Activated T-cell treated with anti-CD3 and anti-CD28 coated beads, Interleukin-2, amount 50 U/mL, for 24 hours (primary cell): ENCODE results near the gene CCDC146.
"Not testable (repeated sequence)": the region's sequence is repeated elsewhere in the genome, so short reads cannot be mapped to it uniquely, and the experiment has no call there.

Experiments used
- DNase-seq: peaks from one replicate; pipeline ENCODE4 v3.0.0-alpha.2; 2020
- H3K27ac Mint-ChIP-seq: 2 replicates; pipeline ENCODE4 v1.8.0; 2020; ENCODE audit warnings: mild to moderate bottlenecking, mixed read lengths
- H3K27me3 Mint-ChIP-seq: 2 replicates; pipeline ENCODE4 v1.8.0; 2020; ENCODE audit warnings: mixed read lengths
- H3K36me3 Mint-ChIP-seq: 2 replicates; pipeline ENCODE4 v1.8.0; 2020; ENCODE audit warnings: low read depth, mixed read lengths
- H3K4me1 Mint-ChIP-seq: 2 replicates; pipeline ENCODE4 v1.8.0; 2020; ENCODE audit warnings: low read depth, mixed read lengths
- H3K4me3 Mint-ChIP-seq: 2 replicates; pipeline ENCODE4 v1.8.0; 2020; ENCODE audit warnings: mild to moderate bottlenecking, moderate library complexity, mixed read lengths
- H3K9me3 Mint-ChIP-seq: 2 replicates; pipeline ENCODE4 v1.8.0; 2020; ENCODE audit warnings: mixed read lengths

CCDC146 gene

DNA sequence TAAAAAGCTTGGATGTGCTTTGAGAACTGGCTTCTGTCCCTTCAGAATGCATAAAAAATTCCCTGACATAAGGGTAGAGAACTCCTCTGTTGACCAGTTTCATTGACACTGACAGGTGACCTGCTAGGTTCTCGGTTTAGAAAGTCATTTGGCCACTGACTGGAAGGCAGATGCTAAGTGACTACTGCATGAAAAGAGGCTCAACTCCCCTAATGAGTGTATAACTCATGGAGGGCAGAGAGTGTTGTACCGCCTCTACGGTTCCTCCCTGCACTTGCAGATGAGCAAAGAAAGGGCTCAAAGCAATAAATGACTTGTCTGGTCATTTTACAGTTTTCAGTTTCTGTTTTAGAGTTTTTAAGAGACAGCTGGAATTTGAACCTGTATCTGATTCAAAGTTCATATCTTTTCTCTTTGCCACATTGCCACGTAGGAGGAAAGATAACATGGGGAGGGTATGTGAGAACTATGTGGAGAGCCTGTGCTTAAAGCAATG, 80.1 kb downstream of the CCDC146 start:
- Mint-ChIP-seq H3K9me3 (no peaks in the 10 kb centered on the region), H3K4me1 (peaks cover 38% of the 10 kb centered on the region), H3K36me3 (no peaks in the 10 kb centered on the region), H3K27ac (no peak overlapping the region), H3K4me3 (no peak overlapping the region), H3K27me3 (no peaks in the 10 kb centered on the region)
- DNase-seq = no peak

DNA sequence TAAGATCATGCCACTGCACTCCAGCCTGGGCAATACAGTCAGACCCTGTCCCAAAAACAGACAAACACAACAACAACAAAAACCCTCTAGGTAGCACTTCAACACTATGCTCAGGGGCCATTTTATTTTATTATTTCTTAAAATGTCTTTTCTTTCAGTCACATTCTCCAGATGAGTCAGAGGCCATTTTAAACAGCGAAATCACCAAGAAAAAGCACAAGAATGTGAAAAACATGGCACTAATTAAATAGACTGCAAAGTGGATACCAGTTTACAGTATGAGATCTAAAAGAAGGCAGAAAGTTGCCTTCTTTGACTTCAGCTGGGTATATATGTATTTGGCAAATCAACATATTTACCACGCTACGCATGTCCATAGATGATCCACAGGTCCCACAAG, 83.3 kb downstream of the CCDC146 start:
- peaks cover 15% of the 10 kb centered on the region for H3K9me3 Mint-ChIP-seq
- H3K4me1 Mint-ChIP-seq = peaks cover 9% of the 10 kb centered on the region
- no peak overlapping the region for H3K4me3 Mint-ChIP-seq
- H3K36me3 Mint-ChIP-seq = peaks cover 12% of the 10 kb centered on the region
- no peak overlapping the region for H3K27ac Mint-ChIP-seq
- DNase-seq = no peak
- no peaks in the 10 kb centered on the region for H3K27me3 Mint-ChIP-seq

DNA sequence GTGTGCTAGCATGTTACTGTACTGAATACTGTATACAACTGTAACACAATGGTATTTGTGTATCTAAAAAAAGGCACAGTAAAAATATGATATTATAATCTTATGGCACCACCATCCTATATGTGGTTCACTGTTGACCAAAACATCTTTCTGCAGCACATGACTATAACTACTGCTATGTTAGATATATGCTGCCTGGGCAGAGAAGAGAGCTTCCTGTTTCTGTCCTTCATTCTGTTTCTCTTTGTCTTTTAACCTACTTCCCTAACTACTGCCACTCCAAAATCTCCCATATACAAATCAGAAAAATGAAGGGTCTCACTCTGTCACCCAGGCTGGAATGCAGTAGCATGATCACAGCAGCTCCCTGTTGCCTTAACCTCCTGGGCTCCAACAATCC, 86.0 kb downstream of the CCDC146 start:
- Mint-ChIP-seq H3K4me1 (no peaks in the 10 kb centered on the region), H3K9me3 (peaks cover 18% of the 10 kb centered on the region), H3K36me3 (peaks cover 12% of the 10 kb centered on the region), H3K4me3 (no peak overlapping the region), H3K27ac (no peak overlapping the region), H3K27me3 (no peaks in the 10 kb centered on the region)
- no peak for DNase-seq

DNA sequence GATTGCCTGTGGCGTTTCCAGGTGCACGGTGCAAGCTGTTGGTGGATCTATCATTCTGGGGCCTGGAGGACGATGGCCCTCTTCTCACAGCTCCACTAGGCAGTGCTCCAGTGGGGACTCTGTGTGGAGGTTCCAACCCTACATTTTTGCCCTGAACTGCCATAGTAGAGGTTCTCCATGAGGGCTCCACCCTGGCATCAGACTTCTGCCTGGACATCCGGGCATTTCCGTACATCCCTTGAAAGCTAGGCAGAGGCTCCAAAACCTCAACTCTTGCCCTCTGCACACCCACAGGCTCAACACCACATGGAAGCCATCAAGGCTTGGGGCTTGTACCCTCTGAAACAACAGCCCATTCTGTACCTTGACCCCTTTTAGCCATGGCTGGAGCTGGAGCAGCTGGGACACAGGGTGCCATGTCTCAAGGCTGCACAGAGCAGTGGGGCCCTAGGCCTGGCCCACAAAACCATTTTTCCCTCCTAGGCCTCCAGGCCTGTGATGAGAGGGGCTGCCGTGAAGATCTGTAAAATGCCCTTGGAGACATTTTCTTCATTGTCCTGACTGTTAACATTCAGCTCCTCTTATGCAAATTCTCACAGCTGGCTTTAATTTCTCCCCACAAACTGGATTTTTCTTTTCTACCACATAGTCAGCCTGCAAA, 87.2 kb downstream of the CCDC146 start:
- Mint-ChIP-seq H3K27ac (no peak overlapping the region), H3K36me3 (peaks cover 12% of the 10 kb centered on the region), H3K27me3 (no peaks in the 10 kb centered on the region), H3K9me3 (peaks cover 18% of the 10 kb centered on the region), H3K4me1 (no peaks in the 10 kb centered on the region), H3K4me3 (no peak overlapping the region)
- no peak for DNase-seq

DNA sequence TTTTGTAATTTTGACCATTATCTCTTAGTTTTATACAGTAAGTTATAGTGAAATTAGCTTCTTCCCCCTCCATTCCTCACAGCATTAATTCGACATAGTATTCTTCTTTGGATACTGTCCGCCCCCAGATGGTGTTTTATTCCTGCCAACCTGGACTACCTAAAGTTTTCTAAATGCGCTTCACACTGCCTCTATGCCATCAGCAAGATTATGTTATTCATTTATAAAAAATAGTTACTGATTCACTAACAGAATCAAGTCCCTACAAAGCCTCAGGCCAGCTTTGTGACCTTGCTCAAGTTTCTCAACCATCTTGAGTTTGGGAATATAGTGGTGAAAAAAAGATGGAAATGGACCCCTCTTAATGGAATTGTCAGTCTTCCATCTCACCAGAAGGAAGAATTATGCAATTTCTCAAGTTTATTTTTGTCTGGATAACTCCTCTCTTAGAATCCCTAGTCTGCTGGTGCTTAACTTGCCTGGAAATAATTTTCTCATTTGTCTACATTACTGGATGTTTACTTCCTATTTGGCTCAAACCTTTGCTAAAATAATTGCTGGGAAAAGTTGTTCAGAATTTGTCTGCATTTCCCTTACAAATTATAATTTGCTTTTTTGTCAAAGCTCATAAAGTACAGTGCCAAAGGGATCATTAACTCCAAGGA, 93.9 kb downstream of the CCDC146 start:
- peaks cover 8% of the 10 kb centered on the region for H3K9me3 Mint-ChIP-seq
- peaks cover under 1% of the 10 kb centered on the region for H3K4me1 Mint-ChIP-seq
- DNase-seq = no peak
- no peaks in the 10 kb centered on the region for H3K27me3 Mint-ChIP-seq
- no peak overlapping the region for H3K27ac Mint-ChIP-seq
- no peak overlapping the region for H3K4me3 Mint-ChIP-seq
- peaks cover 3% of the 10 kb centered on the region for H3K36me3 Mint-ChIP-seq

DNA sequence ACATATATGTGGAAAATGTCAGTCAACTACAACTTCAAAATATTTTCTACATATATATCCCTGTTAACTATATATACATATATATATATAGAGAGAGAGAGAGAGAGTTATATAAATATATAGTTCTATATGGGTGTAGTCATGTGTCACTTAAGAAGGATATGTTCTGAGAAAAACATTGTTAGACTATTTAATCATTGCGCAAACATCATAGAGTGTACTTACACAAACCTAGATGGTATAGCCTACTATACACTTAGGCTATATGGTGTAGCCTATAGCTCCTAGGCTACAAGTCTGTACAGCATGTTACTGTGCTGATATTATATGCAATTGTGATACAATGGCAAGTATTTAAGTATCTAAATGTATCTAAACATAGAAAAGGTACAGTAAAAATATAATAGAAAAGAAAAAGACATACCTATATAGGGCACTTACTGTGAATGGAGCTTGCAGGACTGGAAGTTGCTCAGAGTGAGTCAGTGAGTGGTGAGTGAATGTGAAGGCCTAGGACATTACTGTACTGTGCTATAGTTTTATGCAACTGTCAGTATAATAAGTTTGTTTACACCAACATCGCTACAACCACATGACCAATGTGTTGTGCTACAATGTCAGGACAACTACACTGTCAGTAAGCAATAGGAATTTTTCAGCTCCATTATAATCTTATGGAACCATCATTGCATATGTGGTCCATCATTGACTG, 95.2 kb downstream of the CCDC146 start:
- Mint-ChIP-seq H3K27ac (no peak overlapping the region), H3K4me1 (peaks cover 14% of the 10 kb centered on the region), H3K4me3 (no peak overlapping the region), H3K27me3 (no peaks in the 10 kb centered on the region), H3K36me3 (peaks cover 3% of the 10 kb centered on the region), H3K9me3 (peaks cover 8% of the 10 kb centered on the region)
- no peak for DNase-seq

DNA sequence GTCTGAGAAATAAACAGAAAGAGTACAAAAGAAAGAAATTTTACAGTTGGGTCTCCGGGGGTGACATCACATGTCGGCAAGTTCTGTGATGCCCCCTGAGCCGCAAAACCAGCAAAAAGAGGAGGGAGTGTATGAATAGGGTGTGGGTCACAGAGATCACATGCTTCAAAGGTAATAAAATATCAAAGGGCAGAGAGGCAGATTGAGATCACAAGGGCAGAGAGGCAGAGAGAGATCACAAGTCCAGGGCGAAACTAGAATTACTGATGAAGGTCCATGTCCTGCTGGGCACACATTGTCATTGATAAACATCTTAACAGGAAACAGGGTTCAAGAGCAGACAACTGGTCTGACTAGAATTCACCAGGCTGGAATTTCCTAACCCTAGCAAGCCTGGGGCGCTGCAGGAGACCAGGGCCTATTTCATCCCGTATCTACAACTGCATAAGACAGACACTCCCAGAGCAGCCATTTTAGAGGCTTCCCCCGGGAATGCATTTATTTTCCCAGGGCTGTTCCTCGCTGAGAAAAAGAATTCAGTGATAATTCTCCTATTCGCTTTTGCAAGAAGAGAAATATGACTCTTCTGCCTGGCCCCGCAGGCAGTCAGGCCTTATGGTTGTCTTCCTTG, 97.4 kb downstream of the CCDC146 start:
- not testable (repeated sequence) for H3K36me3 Mint-ChIP-seq, DNase-seq, H3K4me3 Mint-ChIP-seq, H3K27ac Mint-ChIP-seq, H3K9me3 Mint-ChIP-seq, H3K27me3 Mint-ChIP-seq
- H3K4me1 Mint-ChIP-seq = peaks cover 23% of the 10 kb centered on the region

DNA sequence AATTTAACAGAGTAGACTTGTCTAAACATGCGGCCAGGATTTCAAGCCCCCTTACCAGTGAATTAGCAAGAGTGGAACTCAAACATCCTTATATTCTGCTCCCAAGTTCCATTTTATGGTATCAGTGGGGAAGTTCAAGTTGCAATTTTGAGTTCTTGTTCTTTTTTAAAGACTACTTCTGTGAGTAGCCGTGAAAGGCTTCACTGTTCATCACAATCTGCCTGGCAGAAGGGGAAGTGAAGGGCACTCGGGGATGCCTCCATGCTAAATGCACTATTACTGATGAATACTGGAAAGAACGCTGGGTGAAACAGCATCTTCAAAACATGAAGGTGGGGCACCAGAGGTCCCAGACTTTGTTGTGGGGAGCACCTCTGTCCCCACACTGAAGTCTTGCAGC, 99.7 kb downstream of the CCDC146 start:
- H3K4me1 Mint-ChIP-seq = peaks cover 29% of the 10 kb centered on the region
- DNase-seq = no peak
- peaks cover 3% of the 10 kb centered on the region for H3K36me3 Mint-ChIP-seq
- peaks cover 8% of the 10 kb centered on the region for H3K9me3 Mint-ChIP-seq
- H3K27me3 Mint-ChIP-seq = no peaks in the 10 kb centered on the region
- no peak overlapping the region for H3K27ac Mint-ChIP-seq
- no peak overlapping the region for H3K4me3 Mint-ChIP-seq

DNA sequence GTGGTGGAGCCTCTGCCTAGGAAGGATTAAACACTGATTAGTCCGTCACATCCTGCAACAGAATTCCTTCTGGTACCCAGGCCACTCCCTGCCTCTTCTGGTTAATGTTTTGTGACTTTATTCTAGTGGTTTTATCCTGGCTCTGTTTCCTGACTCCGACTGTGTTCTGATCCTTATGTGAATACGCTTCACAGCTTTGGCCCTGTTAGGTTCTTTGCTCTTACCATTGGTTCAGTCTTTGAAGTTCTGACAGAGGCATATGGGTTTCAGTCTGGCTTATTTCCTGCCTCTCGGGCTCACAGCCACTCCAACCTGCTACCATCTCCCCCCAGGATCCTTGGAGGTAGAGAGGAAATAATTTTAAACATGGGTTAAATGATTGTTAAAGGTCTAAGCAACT, 100.4 kb downstream of the CCDC146 start:
- Mint-ChIP-seq H3K27ac (no peak overlapping the region), H3K4me1 (peaks cover 29% of the 10 kb centered on the region), H3K4me3 (no peak overlapping the region), H3K9me3 (peaks cover 8% of the 10 kb centered on the region), H3K27me3 (no peaks in the 10 kb centered on the region), H3K36me3 (peaks cover 3% of the 10 kb centered on the region)
- no peak for DNase-seq

DNA sequence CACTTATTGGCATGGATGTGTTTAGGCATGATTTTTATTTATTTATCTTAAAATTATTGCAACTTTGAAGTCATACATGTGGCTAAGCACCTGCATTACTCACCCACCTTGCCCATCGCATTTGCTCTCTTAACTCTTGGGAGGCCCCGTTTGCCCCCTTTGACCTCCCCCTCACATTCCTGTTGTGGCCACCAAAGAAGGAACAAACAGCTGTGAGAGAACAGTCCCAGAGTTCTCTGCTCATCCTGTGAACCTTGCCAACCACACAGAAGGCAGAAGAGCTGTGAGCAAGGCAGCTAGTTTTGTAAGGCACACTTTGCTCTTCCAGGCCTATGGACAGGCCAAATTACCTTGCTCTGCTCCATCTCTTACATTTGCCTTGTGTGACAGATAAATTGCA, 100.8 kb downstream of the CCDC146 start:
- no peak overlapping the region for H3K27ac Mint-ChIP-seq
- peaks cover 29% of the 10 kb centered on the region for H3K4me1 Mint-ChIP-seq
- H3K9me3 Mint-ChIP-seq = peaks cover 10% of the 10 kb centered on the region
- DNase-seq = no peak
- peaks cover 3% of the 10 kb centered on the region for H3K36me3 Mint-ChIP-seq
- H3K4me3 Mint-ChIP-seq = no peak overlapping the region
- no peaks in the 10 kb centered on the region for H3K27me3 Mint-ChIP-seq

DNA sequence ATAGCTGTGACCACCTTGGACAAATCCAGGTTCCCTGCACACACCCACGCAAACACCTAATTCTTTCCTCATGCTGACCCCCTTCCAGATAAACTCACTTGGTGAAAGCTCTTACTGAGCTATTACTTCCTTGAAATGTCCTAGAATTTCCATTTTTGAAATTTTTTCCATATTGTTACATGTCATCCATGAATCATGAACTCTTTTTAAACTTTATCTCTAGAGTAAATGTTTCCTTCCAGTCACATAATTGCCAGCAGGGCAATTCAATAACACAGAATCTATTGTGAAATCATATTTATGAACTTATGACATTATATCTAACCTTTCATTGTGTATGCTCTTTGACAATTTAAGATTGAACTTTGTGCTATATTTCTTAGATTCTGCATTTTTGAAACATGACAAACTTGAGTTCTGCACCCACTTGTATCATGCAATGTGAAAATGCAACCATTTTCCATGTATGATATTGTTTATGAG, 104.0 kb downstream of the CCDC146 start:
- no peak overlapping the region for H3K27ac Mint-ChIP-seq
- peaks cover 27% of the 10 kb centered on the region for H3K4me1 Mint-ChIP-seq
- DNase-seq = no peak
- H3K9me3 Mint-ChIP-seq = peaks cover 23% of the 10 kb centered on the region
- H3K36me3 Mint-ChIP-seq = peaks cover 15% of the 10 kb centered on the region
- H3K4me3 Mint-ChIP-seq = no peak overlapping the region
- H3K27me3 Mint-ChIP-seq = no peaks in the 10 kb centered on the region

DNA sequence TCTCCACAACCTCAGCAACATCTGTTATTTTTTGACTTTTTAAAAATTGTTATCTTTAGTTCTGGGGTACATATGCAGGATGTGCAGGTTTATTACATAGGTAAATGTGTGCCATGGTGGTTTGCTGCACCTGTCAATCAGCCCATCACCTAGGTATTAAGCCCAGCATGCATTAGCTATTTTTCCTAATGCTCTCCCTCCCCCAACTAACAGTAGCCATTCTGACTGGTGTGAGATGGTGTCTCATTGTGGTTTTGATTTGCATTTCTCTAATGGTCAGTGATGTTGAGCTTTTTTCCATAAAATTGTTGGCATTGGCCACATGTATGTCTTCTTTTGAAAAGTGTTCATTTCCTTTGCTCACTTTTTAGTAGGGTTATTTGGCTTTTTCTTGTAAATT, 106.4 kb downstream of the CCDC146 start:
- not testable (repeated sequence) for H3K27ac Mint-ChIP-seq, H3K27me3 Mint-ChIP-seq, H3K4me1 Mint-ChIP-seq, H3K4me3 Mint-ChIP-seq, DNase-seq
- peaks cover 15% of the 10 kb centered on the region for H3K36me3 Mint-ChIP-seq
- H3K9me3 Mint-ChIP-seq = peaks cover 25% of the 10 kb centered on the region

DNA sequence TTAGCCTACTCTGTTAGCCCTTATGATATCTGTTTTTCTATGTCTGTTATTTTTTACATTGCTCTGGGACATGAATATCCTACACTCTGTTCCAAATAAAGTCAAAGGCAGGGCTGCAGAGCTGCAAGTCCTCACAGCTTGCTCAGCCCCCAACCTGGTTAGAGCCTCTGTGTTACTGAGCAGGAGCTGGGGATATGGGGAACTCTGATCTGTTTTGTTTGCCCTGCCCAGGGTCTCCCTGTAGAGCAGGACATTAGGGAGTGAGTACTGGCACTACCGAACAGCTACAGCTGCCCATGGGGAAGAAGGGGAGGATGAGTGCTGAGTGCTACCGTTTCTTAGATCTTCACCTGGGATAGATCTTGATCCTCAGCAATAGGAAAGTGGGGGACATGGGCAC, 110.1 kb downstream of the CCDC146 start:
- no peak overlapping the region for H3K27ac Mint-ChIP-seq
- no peak overlapping the region for H3K4me3 Mint-ChIP-seq
- H3K9me3 Mint-ChIP-seq = peaks cover 25% of the 10 kb centered on the region
- H3K27me3 Mint-ChIP-seq = no peaks in the 10 kb centered on the region
- peaks cover 19% of the 10 kb centered on the region for H3K36me3 Mint-ChIP-seq
- DNase-seq = no peak
- H3K4me1 Mint-ChIP-seq = no peaks in the 10 kb centered on the region

DNA sequence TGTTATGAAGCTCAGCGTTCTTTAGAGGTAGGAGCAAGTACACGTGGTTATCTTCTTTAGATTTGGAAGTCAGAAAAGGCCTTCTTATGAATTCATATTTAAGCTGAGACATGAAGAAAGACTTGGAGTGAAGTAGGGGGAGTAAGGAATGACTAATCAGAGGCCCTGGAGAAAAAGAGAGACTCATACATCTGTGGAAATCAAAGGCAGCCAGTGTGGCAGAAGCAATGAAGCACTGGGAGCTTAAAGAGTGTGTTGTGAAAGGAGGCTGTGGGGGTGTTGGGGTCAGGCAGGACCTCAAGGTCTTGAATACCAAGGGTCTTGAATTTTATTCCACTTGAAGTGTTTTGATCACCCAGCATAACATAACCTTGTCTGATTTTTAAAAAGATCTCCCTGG, 112.9 kb downstream of the CCDC146 start:
- peaks cover 13% of the 10 kb centered on the region for H3K36me3 Mint-ChIP-seq
- H3K4me3 Mint-ChIP-seq = no peak overlapping the region
- peaks cover 11% of the 10 kb centered on the region for H3K4me1 Mint-ChIP-seq
- H3K27me3 Mint-ChIP-seq = no peaks in the 10 kb centered on the region
- DNase-seq = no peak
- H3K9me3 Mint-ChIP-seq = peaks cover 10% of the 10 kb centered on the region
- no peak overlapping the region for H3K27ac Mint-ChIP-seq
